GM12878 (cell line): ENCODE data around the gene PADI2. TPM values are rescaled to one million over a fixed set of nuclear protein-coding genes. Genes with fewer than 3 reads are reported as not detected.

Source experiments
- ASH2L ChIP-seq: fragments of 300-600, 200-600 bp; sonication (generic); IDR thresholded peaks from 2 replicates; pipeline ENCODE4 v1.6.1; 2017; ENCODE audit warnings: low read depth, mild to moderate bottlenecking, borderline replicate concordance
- ATF3 ChIP-seq: IDR thresholded peaks from 2 replicates; pipeline ENCODE4 v1.6.1; 2011; ENCODE audit warnings: low read depth, mild to moderate bottlenecking, low read length, moderate library complexity, borderline replicate concordance; ENCODE audit errors: extremely low read depth
- BCL3 ChIP-seq: IDR thresholded peaks from 2 replicates; pipeline ENCODE4 v1.6.1; 2011; ENCODE audit warnings: borderline replicate concordance, low read depth, mild to moderate bottlenecking, moderate library complexity, low read length; ENCODE audit not compliant: insufficient read depth, poor library complexity, severe bottlenecking
- CEBPB ChIP-seq, 2 experiments: fragments of 150-350 bp in 1 of 2; IDR thresholded peaks; 2 replicates each; pipeline ENCODE4 v1.6.1; 2012 to 2014; ENCODE audit warnings: low read depth in 2 of 2, low read length in 2 of 2, borderline replicate concordance in 1 of 2, inconsistent platforms in 1 of 2
- CHD4 ChIP-seq: fragments of 200-600 bp; sonication (generic); IDR thresholded peaks from 2 replicates; pipeline ENCODE4 v1.6.1; 2016; ENCODE audit warnings: mild to moderate bottlenecking
- E4F1 ChIP-seq: fragments of 450-650 bp; IDR thresholded peaks from 2 replicates; pipeline ENCODE4 v1.6.1; 2018; ENCODE audit warnings: borderline replicate concordance, mild to moderate bottlenecking; ENCODE audit not compliant: partially characterized antibody
- EZH2 ChIP-seq: IDR thresholded peaks from 2 replicates; pipeline ENCODE4 v1.6.1; 2012; ENCODE audit warnings: low read depth, mild to moderate bottlenecking, control low read depth, inconsistent platforms, low read length, borderline replicate concordance; ENCODE audit not compliant: control insufficient read depth
- HDAC6 ChIP-seq: fragments of 200-600 bp; sonication (generic); IDR thresholded peaks from one replicate; pipeline ENCODE4 v1.8.0; 2017; ENCODE audit warnings: antibody characterized with exemption; ENCODE audit not compliant: unreplicated experiment
- MAX ChIP-seq: IDR thresholded peaks from 2 replicates; pipeline ENCODE4 v1.6.1; 2012; ENCODE audit warnings: low read depth, low read length, improper control_type of control experiment
- MLLT1 ChIP-seq: fragments of 450-650 bp; IDR thresholded peaks from 2 replicates; pipeline ENCODE4 v1.6.1; 2016; ENCODE audit warnings: mild to moderate bottlenecking
- MXI1 ChIP-seq: fragments of 150-350 bp; IDR thresholded peaks from 2 replicates; pipeline ENCODE4 v1.6.1; 2011; ENCODE audit warnings: low read depth, mild to moderate bottlenecking, inconsistent platforms, low read length, improper control_type of control experiment
- PML ChIP-seq: IDR thresholded peaks from 2 replicates; pipeline ENCODE4 v1.6.1; 2012; ENCODE audit warnings: low read length, inconsistent platforms
- SIN3A ChIP-seq: IDR thresholded peaks from 2 replicates; pipeline ENCODE4 v1.6.1; 2012; ENCODE audit warnings: low read depth, low read length, improper control_type of control experiment
- SKIL ChIP-seq: fragments of 450-650 bp; IDR thresholded peaks from 2 replicates; pipeline ENCODE4 v1.6.1; 2017; ENCODE audit warnings: mild to moderate bottlenecking, low read depth, inconsistent platforms; ENCODE audit not compliant: poor library complexity, severe bottlenecking
- SMAD1 ChIP-seq: fragments of 450-650 bp; IDR thresholded peaks from 2 replicates; pipeline ENCODE4 v1.6.1; 2018; ENCODE audit warnings: mild to moderate bottlenecking, low read depth; ENCODE audit not compliant: partially characterized antibody
- STAT3 ChIP-seq: IDR thresholded peaks from 2 replicates; pipeline ENCODE4 v1.6.1; 2011; ENCODE audit warnings: low read depth, low read length, improper control_type of control experiment
- TAF1 ChIP-seq: IDR thresholded peaks from 2 replicates; pipeline ENCODE4 v1.6.1; 2011; ENCODE audit warnings: mild to moderate bottlenecking, low read depth, low read length, borderline replicate concordance
- TCF12 ChIP-seq: IDR thresholded peaks from 2 replicates; pipeline ENCODE4 v1.6.1; 2011; ENCODE audit warnings: low read depth, mild to moderate bottlenecking, low read length
- YBX1 ChIP-seq: fragments of 450-650 bp; IDR thresholded peaks from 2 replicates; pipeline ENCODE4 v1.6.1; 2016; ENCODE audit warnings: antibody characterized with exemption
- ZNF274 ChIP-seq: IDR thresholded peaks from one replicate; pipeline ENCODE4 v1.8.0; 2011; ENCODE audit not compliant: insufficient read length, insufficient read depth
- polyA plus RNA-seq, 11 experiments: library from polyadenylated mRNA; depleted of rRNA in 4 of 11; unstranded in 6 of 11; stranded (reverse) in 5 of 11; fragments of >200 nt; fragmentation: Nextera tagmentation in 4 of 11; fragmentation: Illumina TruSeq in 1 of 11; extraction: Ambion mirVana in 4 of 11; extraction: Trizol in 1 of 11; gene quantifications; 1 replicate in 1 of 11; 2 replicates in 10 of 11; pipeline versions ENCODE4 v1.2.1 to v1.2.3, GENCODE V29; 2011 to 2016; ENCODE audit warnings: inconsistent platforms in 2 of 11, missing spikeins in 2 of 11, low read depth in 1 of 11
- total RNA-seq, 4 experiments: library from RNA; depleted of rRNA in 3 of 4; stranded (reverse); fragments of >200 nt in 3 of 4; fragmentation: Illumina TruSeq in 1 of 4; extraction: Trizol in 1 of 4; gene quantifications; 2 replicates each; pipeline versions ENCODE4 v1.2.1 to v1.2.3, GENCODE V29; 2013 to 2021

Gene PADI2
- total and polyA plus RNA-seq, 10 of the 15 experiments (the other 5 are each of a cell fraction or from before 2014, with no cell fraction given), result 0.05 to 3.0 (median 0.10) TPM; not detected in 1

GRCh38 chr1:17053685-17054410 is 65.4 kb downstream of the PADI2 start, which contains the start of gene SDHB (continued):
- TF ChIP-seq MAX (peak; percentile 58; the same call in 1 of the 2 replicates), CEBPB (IDR thresholded peaks at IDR 0.05; ENCODE audit: borderline replicate concordance in 1 of 2, low read depth in 2 of 2, low read length in 2 of 2) (no peak), MLLT1 (no peak), SIN3A (peak; percentile 84; the same call in 1 of the 2 replicates), TAF1 (peak; percentile 86), CHD4 (no peak), HDAC6 (no peak), BCL3 (no peak), STAT3 (no peak), E4F1 (peak; percentile 40), YBX1 (no peak), ZNF274 (no peak), EZH2 (no peak), TCF12 (no peak), ATF3 (no peak), SMAD1 (no peak), PML (0 out of 2 replicates have a peak, but pooled peaks have one; percentile 44), ASH2L (no peak), SKIL (no peak), MXI1 (peak; percentile 88)
